C1 segment of cervical spinal cord (tissue), 14 donors: ENCODE results near the gene DGKG.

Experiments
- DNase-seq, 14 donors: peaks; one replicate each; lab custom pipeline; 2025; lab: John Stamatoyannopoulos, UW

DGKG gene

GRCh38 chr3:186320862-186321568, 41.0 kb downstream of the DGKG start:
- DNase-seq, result no peak

- no peak for DNase-seq
Measured at GRCh38 chr3:186319945-186320344, 42.1 kb downstream of the DGKG start.

GRCh38 chr3:186318135-186318534, 43.9 kb downstream of the DGKG start:
- no peak for DNase-seq

- DNase-seq, result no peak
Measured at GRCh38 chr3:186317478-186317877, 44.6 kb downstream of the DGKG start.

- no peak for DNase-seq
Measured at GRCh38 chr3:186316666-186317260, 45.3 kb downstream of the DGKG start.

- no peak for DNase-seq
Measured at GRCh38 chr3:186315581-186316354, 46.3 kb downstream of the DGKG start.

- DNase-seq, result no peak
Measured at GRCh38 chr3:186314896-186315295, 47.1 kb downstream of the DGKG start.

GRCh38 chr3:186311441-186311840, 50.6 kb downstream of the DGKG start:
- peak in 1 of 14 donors; percentile 19 for DNase-seq

- DNase-seq, result no peak
Measured at GRCh38 chr3:186308549-186308948, 53.5 kb downstream of the DGKG start.

GRCh38 chr3:186307594-186308221, 54.3 kb downstream of the DGKG start:
- no peak for DNase-seq

- no peak for DNase-seq
Measured at GRCh38 chr3:186305286-186305685, 56.7 kb downstream of the DGKG start.

- DNase-seq, result no peak
Measured at GRCh38 chr3:186303965-186304364, 58.1 kb downstream of the DGKG start.

- DNase-seq, result no peak
Measured at GRCh38 chr3:186299327-186299726, 62.7 kb downstream of the DGKG start.

GRCh38 chr3:186298876-186299275, 63.2 kb downstream of the DGKG start:
- DNase-seq, result peak in 2 of 14 donors; percentile 22 to 95

GRCh38 chr3:186290796-186291195, 71.2 kb downstream of the DGKG start:
- DNase-seq, result no peak

- DNase-seq, result peak in 1 of 14 donors; percentile 8
Measured at GRCh38 chr3:186287711-186288110, 74.3 kb downstream of the DGKG start.

GRCh38 chr3:186286114-186286513, 75.9 kb downstream of the DGKG start:
- DNase-seq, result peak in 1 of 14 donors; percentile 20

GRCh38 chr3:186284661-186285060, 77.4 kb downstream of the DGKG start:
- peak in 1 of 14 donors; percentile 72 for DNase-seq

- no peak for DNase-seq
Measured at GRCh38 chr3:186284349-186284652, 77.7 kb downstream of the DGKG start.

- DNase-seq, result no peak
Measured at GRCh38 chr3:186283651-186284348, 78.2 kb downstream of the DGKG start.

GRCh38 chr3:186283096-186283495, 78.9 kb downstream of the DGKG start:
- DNase-seq, result no peak

GRCh38 chr3:186281176-186281575, 80.9 kb downstream of the DGKG start:
- no peak for DNase-seq
